ENCODE results near the gene PLD6.

DNA sequence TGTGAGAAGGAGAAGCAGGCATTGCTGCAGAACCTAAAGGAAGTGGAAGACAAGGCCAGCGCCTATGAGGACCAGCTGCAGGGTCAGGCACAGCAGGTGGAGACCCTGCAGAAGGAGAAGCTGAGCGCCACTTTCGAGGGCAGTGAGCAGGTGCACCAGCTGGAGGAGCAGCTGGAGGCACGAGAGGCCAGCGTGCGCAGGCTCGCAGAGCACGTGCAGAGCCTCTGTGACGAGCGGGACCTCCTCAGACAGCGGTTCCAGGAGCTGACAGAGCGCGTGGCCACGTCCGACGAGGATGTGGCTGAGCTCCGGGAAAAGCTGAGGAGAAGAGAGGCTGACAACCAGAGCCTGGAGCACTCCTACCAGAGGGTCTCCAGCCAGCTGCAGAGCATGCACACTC lies 41.5 kb downstream of the PLD6 start:
- TF ChIP-seq CTCF (IDR thresholded peaks at IDR 0.05): no peak
- TF ChIP-seq POLR2A (IDR thresholded peaks at IDR 0.05): no peak

All from Peyer's patch (tissue), 4 donors.